ENCODE data around the gene FHL1.

DNA sequence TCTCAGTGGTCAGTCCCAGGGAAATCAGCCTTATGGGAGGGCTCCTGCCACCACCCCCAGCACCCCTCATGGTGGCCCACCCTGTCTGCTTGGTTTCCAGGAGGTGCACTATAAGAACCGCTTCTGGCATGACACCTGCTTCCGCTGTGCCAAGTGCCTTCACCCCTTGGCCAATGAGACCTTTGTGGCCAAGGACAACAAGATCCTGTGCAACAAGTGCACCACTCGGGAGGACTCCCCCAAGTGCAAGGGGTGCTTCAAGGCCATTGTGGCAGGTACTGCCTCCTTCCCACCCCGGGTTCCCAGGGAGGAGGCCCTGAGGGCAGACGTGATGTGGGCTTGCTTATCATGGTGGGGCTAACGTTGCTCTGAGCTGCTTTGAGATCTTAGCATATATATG is 59.6 kb downstream of the FHL1 start:
- TF ChIP-seq POLR2AphosphoS5 (IDR thresholded peaks at IDR 0.05; ENCODE audit: borderline replicate concordance, low read depth, low read length) (no peak), EZH2 (IDR thresholded peaks at IDR 0.05) (no peak), FOXP2 (optimal IDR thresholded peaks at IDR 0.05; ENCODE audit: control extremely low read depth, extremely low read length, insufficient read depth) (no peak)
